Astrocyte (in vitro differentiated cells and primary cell): ENCODE data around the gene RAB8B.

Experiments used
- CTCF ChIP-seq: IDR thresholded peaks from 2 replicates; pipeline ENCODE4 v1.5.1; 2011; ENCODE audit warnings: low read depth, mild to moderate bottlenecking, inconsistent platforms, low read length, moderate library complexity; ENCODE audit not compliant: insufficient read depth
- EZH2 ChIP-seq: IDR thresholded peaks from 2 replicates; pipeline ENCODE4 v1.6.1; 2012; ENCODE audit warnings: mild to moderate bottlenecking, low read length, inconsistent platforms; ENCODE audit not compliant: insufficient read depth

- no peak for TF ChIP-seq CTCF
- TF ChIP-seq EZH2, result no peak
These were observed 55.7 kb downstream of the RAB8B start for GRCh38 chr15:63244976-63245645.
